Endodermal cell (in vitro differentiated cells): Measurements from ENCODE around the gene SLC12A5. TPM values are rescaled to one million over a fixed set of nuclear protein-coding genes. Genes with fewer than 3 reads are reported as not detected.
A peak's percentile ranks its signal among the peaks of the same experiment; 100 is the strongest.

ENCODE experiments used
- DNase-seq: peaks from one replicate; pipeline ENCODE4 v3.0.0-alpha.2; 2017
- H3K27ac ChIP-seq: 2 replicates; pipeline ENCODE4 v1.5.1; 2013; ENCODE audit warnings: mild to moderate bottlenecking, low read depth, low read length, moderate library complexity
- H3K27me3 ChIP-seq: 2 replicates; pipeline ENCODE4 v1.6.1; 2013; ENCODE audit warnings: mild to moderate bottlenecking, low read length, moderate library complexity; ENCODE audit not compliant: insufficient read depth, control insufficient read depth, poor library complexity, severe bottlenecking
- H3K36me3 ChIP-seq: 2 replicates; pipeline ENCODE4 v1.7.0; 2013; ENCODE audit warnings: mild to moderate bottlenecking, low read length, moderate library complexity; ENCODE audit not compliant: control insufficient read depth, insufficient read depth
- H3K4me1 ChIP-seq: one replicate; pipeline ENCODE4 v1.7.0; 2013; ENCODE audit warnings: low read length; ENCODE audit not compliant: control insufficient read depth, insufficient read depth
- H3K4me3 ChIP-seq: 2 replicates; pipeline ENCODE4 v1.5.1; 2013; ENCODE audit warnings: mild to moderate bottlenecking, low read length, moderate library complexity
- H3K9ac ChIP-seq: 2 replicates; pipeline ENCODE4 v1.6.1; 2013; ENCODE audit warnings: mild to moderate bottlenecking, low read length, moderate library complexity; ENCODE audit not compliant: poor library complexity, severe bottlenecking; ENCODE audit errors: extremely low read depth
- H3K9me3 ChIP-seq: 2 replicates; pipeline ENCODE4 v1.6.1; 2013; ENCODE audit warnings: mild to moderate bottlenecking, low read length, moderate library complexity; ENCODE audit not compliant: control insufficient read depth
- H3K27ac Mint-ChIP-seq: 2 replicates; pipeline ENCODE4 v1.8.0; 2020; ENCODE audit warnings: mixed read lengths
- H3K27me3 Mint-ChIP-seq: 2 replicates; pipeline ENCODE4 v1.8.0; 2021; ENCODE audit warnings: mild to moderate bottlenecking, mixed read lengths; ENCODE audit not compliant: insufficient read depth
- H3K36me3 Mint-ChIP-seq: 2 replicates; pipeline ENCODE4 v1.8.0; 2020; ENCODE audit warnings: low read depth, mixed read lengths
- H3K4me1 Mint-ChIP-seq: 2 replicates; pipeline ENCODE4 v1.8.0; 2020; ENCODE audit warnings: mixed read lengths
- H3K4me3 Mint-ChIP-seq: 2 replicates; pipeline ENCODE4 v1.8.0; 2020; ENCODE audit warnings: mild to moderate bottlenecking, moderate library complexity, mixed read lengths
- H3K9me3 Mint-ChIP-seq: 2 replicates; pipeline ENCODE4 v1.8.0; 2020; ENCODE audit warnings: mild to moderate bottlenecking, mixed read lengths
- WGBS, 2 experiments: methylation state at CpG; one replicate each; pipeline versions ENCODE4 v1.1.5 to v1.1.7; 2013; ENCODE audit warnings: missing lambda C conversion rate in 2 of 2, mixed read lengths in 1 of 2; ENCODE audit not compliant: insufficient coverage in 1 of 2, insufficient read length in 1 of 2; 5-methylcytosine and 5-hydroxymethylcytosine counted together
- total RNA-seq, 2 donors: library from RNA; stranded (reverse); fragmentation: NEBNext Ultra II Directional in 1 of 2; extraction: Animal tissue kit (Norgen Biotek cat#: 25700) in 1 of 2; gene quantifications; 2 replicates in 1 of 2; 3 replicates in 1 of 2; pipeline ENCODE4 v1.2.1, GENCODE V29; 2021
- TF ChIP-seq, protein P1 (sequence below): fragments of 200-600 bp; sonication (generic); conservative IDR thresholded peaks from 2 replicates; pipeline ENCODE4 v1.5.0; 2021; ENCODE audit warnings: antibody characterized with exemption, mild to moderate bottlenecking

Gene SLC12A5
- total RNA-seq, 2 donors from 2014 or later = 5.7 to 10.2 TPM

DNA sequence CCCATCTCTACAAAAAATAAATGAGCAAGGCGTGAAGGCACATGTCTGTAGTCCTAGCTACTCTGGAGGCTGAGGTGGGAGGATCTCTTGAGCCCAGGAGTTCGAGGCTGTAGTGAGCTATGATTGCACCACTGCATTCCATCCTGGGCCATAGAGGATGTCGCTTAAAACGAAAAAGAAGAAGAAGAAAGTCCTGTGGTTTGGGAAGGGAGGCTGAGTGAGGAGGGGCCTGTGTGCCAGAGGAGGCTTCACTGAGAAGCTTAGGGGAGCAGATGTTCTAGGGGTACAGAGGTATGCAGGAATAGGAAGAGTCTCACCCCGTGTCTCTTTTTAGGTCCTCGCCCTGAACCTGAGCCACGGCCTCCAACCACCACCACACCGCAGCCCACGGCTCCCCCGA lies 16.1 kb upstream of the SLC12A5 start:
- Mint-ChIP-seq H3K4me1 (peaks cover 9% of the 10 kb centered on the region), H3K36me3 (no peaks in the 10 kb centered on the region), H3K4me3 (no peak overlapping the region), H3K27ac (no peak overlapping the region), H3K9me3 (no peaks in the 10 kb centered on the region), H3K27me3 (peaks cover 49% of the 10 kb centered on the region)
- DNase-seq = no peak
- Histone ChIP-seq H3K36me3 (no peaks in the 10 kb centered on the region), H3K27me3 (peaks cover 7% of the 10 kb centered on the region), H3K4me3 (no peak overlapping the region), H3K4me1 (no peaks in the 10 kb centered on the region), H3K9ac (no peak overlapping the region), H3K27ac (no peak overlapping the region), H3K9me3 (no peaks in the 10 kb centered on the region)
- TF ChIP-seq, protein P1, sequence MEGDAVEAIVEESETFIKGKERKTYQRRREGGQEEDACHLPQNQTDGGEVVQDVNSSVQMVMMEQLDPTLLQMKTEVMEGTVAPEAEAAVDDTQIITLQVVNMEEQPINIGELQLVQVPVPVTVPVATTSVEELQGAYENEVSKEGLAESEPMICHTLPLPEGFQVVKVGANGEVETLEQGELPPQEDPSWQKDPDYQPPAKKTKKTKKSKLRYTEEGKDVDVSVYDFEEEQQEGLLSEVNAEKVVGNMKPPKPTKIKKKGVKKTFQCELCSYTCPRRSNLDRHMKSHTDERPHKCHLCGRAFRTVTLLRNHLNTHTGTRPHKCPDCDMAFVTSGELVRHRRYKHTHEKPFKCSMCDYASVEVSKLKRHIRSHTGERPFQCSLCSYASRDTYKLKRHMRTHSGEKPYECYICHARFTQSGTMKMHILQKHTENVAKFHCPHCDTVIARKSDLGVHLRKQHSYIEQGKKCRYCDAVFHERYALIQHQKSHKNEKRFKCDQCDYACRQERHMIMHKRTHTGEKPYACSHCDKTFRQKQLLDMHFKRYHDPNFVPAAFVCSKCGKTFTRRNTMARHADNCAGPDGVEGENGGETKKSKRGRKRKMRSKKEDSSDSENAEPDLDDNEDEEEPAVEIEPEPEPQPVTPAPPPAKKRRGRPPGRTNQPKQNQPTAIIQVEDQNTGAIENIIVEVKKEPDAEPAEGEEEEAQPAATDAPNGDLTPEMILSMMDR = no peak
- WGBS, 2 experiments = 82 to 88% methylated on average over 1 to 9 of the region's 10 CpGs

DNA sequence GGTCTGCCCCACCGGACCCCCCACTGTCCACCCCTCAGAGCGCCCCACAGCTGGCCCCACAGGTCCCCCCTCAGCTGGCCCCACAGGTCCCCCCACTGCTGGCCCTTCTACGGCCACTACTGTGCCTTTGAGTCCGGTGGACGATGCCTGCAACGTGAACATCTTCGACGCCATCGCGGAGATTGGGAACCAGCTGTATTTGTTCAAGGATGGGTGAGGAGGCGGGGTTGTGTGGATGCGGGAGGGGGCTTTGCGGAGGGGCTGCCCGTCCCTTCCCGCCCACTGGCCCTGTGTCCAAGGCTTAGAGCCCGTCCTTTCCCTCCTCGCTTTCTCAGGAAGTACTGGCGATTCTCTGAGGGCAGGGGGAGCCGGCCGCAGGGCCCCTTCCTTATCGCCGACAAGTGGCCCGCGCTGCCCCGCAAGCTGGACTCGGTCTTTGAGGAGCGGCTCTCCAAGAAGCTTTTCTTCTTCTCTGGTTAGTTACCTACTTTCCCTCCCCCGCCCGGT lies 15.6 kb upstream of the SLC12A5 start:
- TF ChIP-seq, protein P1 = no peak
- Mint-ChIP-seq H3K36me3 (no peaks in the 10 kb centered on the region), H3K27ac (no peak overlapping the region), H3K4me1 (peaks cover 5% of the 10 kb centered on the region), H3K4me3 (peak overlapping the region; percentile 37), H3K27me3 (peaks cover 49% of the 10 kb centered on the region), H3K9me3 (no peaks in the 10 kb centered on the region)
- no peak for DNase-seq
- Histone ChIP-seq H3K27me3 (peaks cover 7% of the 10 kb centered on the region), H3K27ac (no peak overlapping the region), H3K36me3 (no peaks in the 10 kb centered on the region), H3K4me3 (peak overlapping the region; percentile 66), H3K4me1 (no peaks in the 10 kb centered on the region), H3K9ac (no peak overlapping the region), H3K9me3 (no peaks in the 10 kb centered on the region)
- WGBS, 2 experiments = 35 to 44% methylated on average over 13 to 26 of the region's 29 CpGs

DNA sequence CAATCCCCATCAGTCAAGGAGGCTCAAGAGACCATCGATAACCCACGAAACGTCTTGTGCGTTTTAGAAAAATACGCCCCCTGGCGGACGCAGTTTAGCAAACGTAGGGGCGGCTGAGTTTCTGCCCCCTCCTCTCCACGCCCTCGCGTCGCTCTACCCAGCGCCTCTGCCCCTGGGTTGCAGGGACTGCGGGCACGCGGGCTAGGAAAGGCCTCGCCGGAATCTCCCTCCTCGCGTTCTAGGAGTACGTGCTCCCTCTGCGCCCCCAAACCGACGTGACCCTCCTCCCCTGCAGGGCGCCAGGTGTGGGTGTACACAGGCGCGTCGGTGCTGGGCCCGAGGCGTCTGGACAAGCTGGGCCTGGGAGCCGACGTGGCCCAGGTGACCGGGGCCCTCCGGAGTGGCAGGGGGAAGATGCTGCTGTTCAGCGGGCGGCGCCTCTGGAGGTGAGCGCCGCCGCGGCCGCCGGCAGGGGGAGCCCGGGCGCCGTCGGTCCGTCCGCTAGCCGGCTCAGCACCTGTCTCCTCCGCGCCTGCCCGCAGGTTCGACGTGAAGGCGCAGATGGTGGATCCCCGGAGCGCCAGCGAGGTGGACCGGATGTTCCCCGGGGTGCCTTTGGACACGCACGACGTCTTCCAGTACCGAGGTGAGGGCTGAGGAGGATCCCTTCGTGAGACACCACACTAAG lies 15.0 kb upstream of the SLC12A5 start:
- TF ChIP-seq, protein P1 = peak; percentile 81

More for the DNA sequence above, 15.0 kb upstream of the SLC12A5 start:
- Mint-ChIP-seq H3K27me3 (peaks cover 47% of the 10 kb centered on the region), H3K4me1 (peaks cover 4% of the 10 kb centered on the region), H3K27ac (no peak overlapping the region), H3K36me3 (no peaks in the 10 kb centered on the region), H3K9me3 (no peaks in the 10 kb centered on the region), H3K4me3 (peak overlapping the region; percentile 37)
- WGBS, 2 experiments = 3% methylated on average over 46 to 67 of the region's 67 CpGs
- H3K4me3 ChIP-seq = peak overlapping the region; percentile 66
- no peaks in the 10 kb centered on the region for H3K9me3 ChIP-seq
- no peak overlapping the region for H3K9ac ChIP-seq
- no peaks in the 10 kb centered on the region for H3K4me1 ChIP-seq
- DNase-seq = peak; percentile 95
- H3K27ac ChIP-seq = no peak overlapping the region
- H3K36me3 ChIP-seq = no peaks in the 10 kb centered on the region
- H3K27me3 ChIP-seq = peaks cover 7% of the 10 kb centered on the region
